Ovary (tissue), 9 donors: ENCODE measurements around the gene LIMS1. TPM values are rescaled to one million over a fixed set of nuclear protein-coding genes. Genes with fewer than 3 reads are reported as not detected.

ENCODE experiments used
- DNase-seq, 5 donors: peaks; one replicate each; pipeline ENCODE4 v3.0.0-alpha.2; 2019 to 2020
- H3K27ac ChIP-seq, 2 donors: fragments of 200-600 bp; one replicate each; pipeline versions ENCODE4 v1.5.1 to v1.8.0; 2019 to 2022
- H3K27me3 ChIP-seq: fragments of 200-600 bp; one replicate; pipeline ENCODE4 v1.8.0; 2022
- H3K36me3 ChIP-seq: fragments of 200-600 bp; sonication (generic); one replicate; pipeline ENCODE4 v1.5.1; 2019
- H3K4me1 ChIP-seq: one replicate; pipeline ENCODE4 v1.8.1; 2013; ENCODE audit warnings: mild to moderate bottlenecking, moderate library complexity; ENCODE audit not compliant: insufficient read depth
- H3K4me3 ChIP-seq: fragments of 200-600 bp; sonication (generic); one replicate; pipeline ENCODE4 v1.5.1; 2017
- H3K9me3 ChIP-seq, 2 donors: fragments of 200-600 bp in 1 of 2; sonication (generic) in 1 of 2; one replicate each; pipeline versions ENCODE4 v1.5.1 to v1.8.1; 2013 to 2019; ENCODE audit warnings: mild to moderate bottlenecking in 1 of 2, moderate library complexity in 1 of 2
- CTCF ChIP-seq, 3 donors: fragments of 450-650 bp in 2 of 3; fragments of 200-600 bp in 1 of 3; IDR thresholded peaks; one replicate each; pipeline versions ENCODE4 v1.5.1 to v1.8.0; 2016 to 2022; ENCODE audit warnings: antibody characterized with exemption in 3 of 3, mild to moderate bottlenecking in 1 of 3
- EP300 ChIP-seq: sonication (generic); formaldehyde crosslinking; IDR thresholded peaks from one replicate; pipeline ENCODE4 v1.6.1; 2017; ENCODE audit warnings: antibody characterized with exemption
- POLR2A ChIP-seq: fragments of 450-650 bp; IDR thresholded peaks from one replicate; pipeline ENCODE4 v1.6.1; 2017; ENCODE audit warnings: antibody characterized with exemption, mild to moderate bottlenecking, moderate library complexity
- WGBS, 3 donors: extraction: QIAGEN DNeasy Blood & Tissue Kit in 1 of 3; methylation state at CpG; one replicate each; pipeline versions ENCODE4 v1.1.5 to v1.1.7; 2013 to 2017; 5-methylcytosine and 5-hydroxymethylcytosine counted together
- intact Hi-C, 4 donors: fragments of 100-400 bp; cut with DNase I; formaldehyde crosslinking; loops; one replicate each; pipeline versions ENCODE4 v1.11.0 to v1.15.1; 2022 to 2023
- polyA plus RNA-seq, 2 donors: library from polyadenylated mRNA; stranded (reverse); fragments of 200-250 nt in 1 of 2; fragments of 350-450 nt in 1 of 2; fragmentation: Illumina TruSeq in 1 of 2; extraction: RNeasy Lipid Tissue Mini Kit (QIAGEN cat#74804) in 1 of 2; gene quantifications; one replicate each; pipeline ENCODE4 v1.2.3, GENCODE V29; 2013 to 2014
- total RNA-seq, 7 donors: library from RNA; depleted of rRNA in 2 of 7; stranded (reverse); fragments of >200 nt in 2 of 7; fragmentation: NEBNext Ultra II Directional in 3 of 7; extraction: Animal tissue kit (Norgen Biotek cat#: 25700) in 3 of 7; gene quantifications; one replicate each; pipeline versions ENCODE4 v1.1.0 to v1.2.4, GENCODE V29; 2016 to 2023
- donor health status: DM: no; HTN: no; CAD: no; lungs with moderate emphysema.
- donor health status: DM: no; HTN: no; CAD: no.
- donor health status: Bipolar disorder and iron deficiency.
- donor health status: DM: yes; HTN: yes; CAD: no.
- donor health status: DM: no; HTN: no; CAD: no.
- donor health status: DM: yes; HTN: yes; CAD: no.

The LIMS1 gene
- total and polyA plus RNA-seq, 9 donors, result 36.2 to 91.1 (median 40.2) TPM

- DNase-seq, result no peak
- H3K27me3 ChIP-seq, result no peaks in the 10 kb centered on the region
- no peaks in the 10 kb centered on the region for H3K36me3 ChIP-seq
- H3K4me1 ChIP-seq, result peaks cover 9% of the 10 kb centered on the region
- TF ChIP-seq EP300 (no peak), CTCF (IDR thresholded peaks at IDR 0.05) (no peak), POLR2A (no peak)
- H3K9me3 ChIP-seq, result no peaks in the 10 kb centered on the region
- H3K4me3 ChIP-seq, result no peak overlapping the region
- WGBS, 3 donors, result 4 to 7% (median 5%) methylated on average over 5 of the region's 5 CpGs
- H3K27ac ChIP-seq, result peak overlapping the region; percentile 9 to 32
- intact Hi-C loops, result loop anchor here in 3 of 4 donors (10.0 kb wide), 4 partner anchors 52 to 392 kb away; partner anchors contain the start of gene LIMS1 (in 1 of the 3)
Measured at GRCh38 chr2:108586631-108587030, 52.4 kb downstream of the LIMS1 start.

- H3K36me3 ChIP-seq, result no peaks in the 10 kb centered on the region
- H3K9me3 ChIP-seq, result no peaks in the 10 kb centered on the region
- peak overlapping the region; percentile 5 to 9 for H3K27ac ChIP-seq
- peak in 3 of 5 donors; percentile 29 to 44 (median 36) for DNase-seq
- H3K4me1 ChIP-seq, result peaks cover 9% of the 10 kb centered on the region
- no peak overlapping the region for H3K4me3 ChIP-seq
- 44 to 55% (median 44%) methylated on average over 6 of the region's 6 CpGs for WGBS, 3 donors
- H3K27me3 ChIP-seq, result no peaks in the 10 kb centered on the region
- TF ChIP-seq POLR2A, result no peak
- no peak for TF ChIP-seq CTCF (IDR thresholded peaks at IDR 0.05)
- no peak for TF ChIP-seq EP300
- intact Hi-C loops, result loop anchor here in 3 of 4 donors (10.0 kb wide), 4 partner anchors 53 to 393 kb away; partner anchors contain the start of gene LIMS1 (in 1 of the 3)
Measured at GRCh38 chr2:108587621-108588020, 53.4 kb downstream of the LIMS1 start.

- peak overlapping the region in 1 of 2 donors; percentile 5 for H3K27ac ChIP-seq
- H3K36me3 ChIP-seq, result no peaks in the 10 kb centered on the region
- no peak for DNase-seq
- 32 to 36% (median 34%) methylated on average over 3 of the region's 3 CpGs for WGBS, 3 donors
- no peaks in the 10 kb centered on the region for H3K27me3 ChIP-seq
- H3K4me1 ChIP-seq, result peaks cover 9% of the 10 kb centered on the region
- intact Hi-C loops, result loop anchor here in 3 of 4 donors (10.0 kb wide), 4 partner anchors 53 to 393 kb away; partner anchors contain the start of gene LIMS1 (in 1 of the 3)
- no peaks in the 10 kb centered on the region for H3K9me3 ChIP-seq
- H3K4me3 ChIP-seq, result no peak overlapping the region
- no peak for TF ChIP-seq POLR2A
- TF ChIP-seq CTCF (IDR thresholded peaks at IDR 0.05), result no peak
- TF ChIP-seq EP300, result no peak
Measured at GRCh38 chr2:108588070-108588668, 53.9 kb downstream of the LIMS1 start.

GRCh38 chr2:108589372-108589771, 55.1 kb downstream of the LIMS1 start:
- DNase-seq, result no peak
- TF ChIP-seq EP300 (no peak), POLR2A (no peak), CTCF (IDR thresholded peaks at IDR 0.05) (no peak)
- Histone ChIP-seq H3K9me3 (no peaks in the 10 kb centered on the region), H3K4me1 (peaks cover 12% of the 10 kb centered on the region), H3K27ac (no peak overlapping the region), H3K27me3 (no peaks in the 10 kb centered on the region), H3K36me3 (no peaks in the 10 kb centered on the region), H3K4me3 (no peak overlapping the region)
- intact Hi-C loops, result loop anchor here in 3 of 4 donors (10.0 kb wide), 4 partner anchors 55 to 395 kb away; partner anchors contain the start of gene LIMS1 (in 1 of the 3)
